HG02981 (cell line): Measurements from ENCODE around the gene ERI3.

ENCODE experiments used
- ATAC-seq: cut with Tn5 transposase; IDR thresholded peaks from one replicate; pipeline ENCODE4 v1.9.1; 2021; ENCODE audit warnings: mild to moderate bottlenecking, moderate library complexity; ENCODE audit not compliant: unreplicated experiment

Gene ERI3

DNA sequence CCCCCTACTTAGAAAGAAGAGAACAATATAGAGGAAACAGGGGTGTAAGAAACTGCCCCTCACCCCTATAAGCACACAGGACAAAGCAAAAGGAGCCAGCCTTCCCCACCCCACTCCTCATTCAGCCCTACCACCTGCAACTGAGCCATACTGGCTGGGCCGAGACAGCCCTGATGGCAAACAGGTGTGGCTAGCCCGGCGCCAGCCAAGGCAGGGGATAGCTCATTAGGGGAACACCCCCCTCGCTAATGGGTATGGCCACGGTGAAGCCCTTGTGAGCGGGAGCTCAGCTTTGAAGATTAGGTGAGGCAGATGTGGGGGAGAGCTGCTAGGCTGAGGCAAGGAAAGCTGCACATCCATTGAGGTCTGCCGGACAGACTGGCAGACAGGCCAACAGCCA lies 65.5 kb downstream of the ERI3 start:
- no peak for ATAC-seq

DNA sequence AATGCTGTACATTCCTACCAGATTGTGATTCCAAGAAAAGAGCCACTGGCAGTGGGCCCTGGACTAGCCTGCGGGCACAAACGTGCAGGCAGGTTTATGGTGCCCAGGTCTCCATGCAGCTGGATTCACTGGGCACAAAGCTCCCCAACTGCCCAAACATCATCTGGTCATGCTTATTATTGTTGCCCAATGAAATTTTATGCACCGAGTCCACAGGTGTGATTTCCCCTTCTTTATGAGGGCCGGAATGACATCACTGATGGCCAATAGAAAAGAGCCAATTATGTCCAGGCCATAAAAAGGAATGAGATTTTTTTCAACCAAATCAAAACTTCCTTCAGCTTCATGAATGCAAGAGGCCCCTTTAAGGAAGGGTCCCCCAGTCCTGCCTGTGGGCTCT lies 66.2 kb downstream of the ERI3 start:
- no peak for ATAC-seq

DNA sequence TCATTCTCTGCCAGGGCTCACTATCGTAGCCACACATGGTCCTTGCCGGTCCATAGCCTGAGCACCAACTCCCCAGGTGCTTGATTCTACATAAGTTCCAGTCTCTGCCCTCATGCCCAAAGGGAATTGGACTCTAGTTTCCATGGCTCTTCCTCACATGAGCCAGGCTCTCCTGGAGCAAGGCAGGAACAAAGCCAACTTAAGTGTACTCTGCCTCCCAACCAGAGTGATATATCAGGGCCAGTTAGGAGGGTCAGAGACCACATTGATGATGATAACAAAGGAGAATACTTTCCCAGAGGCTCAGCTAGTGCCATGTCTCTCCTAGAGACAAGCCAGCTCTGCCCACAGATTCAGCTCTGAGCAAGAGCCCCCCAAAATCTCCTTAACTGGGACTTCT lies 70.9 kb downstream of the ERI3 start:
- no peak for ATAC-seq

DNA sequence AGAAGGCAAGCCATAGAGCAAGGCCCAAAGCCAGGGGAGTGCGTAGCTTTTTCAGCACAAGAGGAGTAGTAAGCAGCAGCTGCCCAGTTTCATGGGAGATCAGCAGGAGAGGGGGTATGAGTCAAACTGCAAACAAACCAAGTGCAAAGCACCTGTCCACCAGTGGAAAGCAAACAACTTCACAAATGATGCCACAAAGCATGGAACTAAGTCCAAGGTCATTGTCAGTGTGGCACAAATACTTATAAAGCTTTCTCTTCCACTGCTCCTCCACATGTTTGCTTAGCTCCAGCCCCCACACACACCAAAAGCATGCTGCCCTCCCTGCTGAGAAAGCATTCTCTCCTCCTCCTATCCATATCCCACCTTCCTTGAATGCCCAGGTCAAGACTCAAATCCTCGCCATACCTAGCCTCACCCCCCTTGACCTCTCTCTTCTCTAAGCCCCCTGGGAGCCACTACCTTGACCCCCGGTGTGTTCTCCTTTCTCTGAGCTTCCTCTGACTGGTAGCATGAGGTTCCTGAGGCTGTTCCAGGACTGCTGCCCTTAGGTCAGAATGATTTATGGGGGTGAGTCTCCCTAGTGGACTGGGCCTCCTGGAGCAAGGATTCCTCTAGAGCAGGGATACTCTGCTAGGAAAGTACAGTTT lies 71.4 kb downstream of the ERI3 start:
- ATAC-seq = no peak

DNA sequence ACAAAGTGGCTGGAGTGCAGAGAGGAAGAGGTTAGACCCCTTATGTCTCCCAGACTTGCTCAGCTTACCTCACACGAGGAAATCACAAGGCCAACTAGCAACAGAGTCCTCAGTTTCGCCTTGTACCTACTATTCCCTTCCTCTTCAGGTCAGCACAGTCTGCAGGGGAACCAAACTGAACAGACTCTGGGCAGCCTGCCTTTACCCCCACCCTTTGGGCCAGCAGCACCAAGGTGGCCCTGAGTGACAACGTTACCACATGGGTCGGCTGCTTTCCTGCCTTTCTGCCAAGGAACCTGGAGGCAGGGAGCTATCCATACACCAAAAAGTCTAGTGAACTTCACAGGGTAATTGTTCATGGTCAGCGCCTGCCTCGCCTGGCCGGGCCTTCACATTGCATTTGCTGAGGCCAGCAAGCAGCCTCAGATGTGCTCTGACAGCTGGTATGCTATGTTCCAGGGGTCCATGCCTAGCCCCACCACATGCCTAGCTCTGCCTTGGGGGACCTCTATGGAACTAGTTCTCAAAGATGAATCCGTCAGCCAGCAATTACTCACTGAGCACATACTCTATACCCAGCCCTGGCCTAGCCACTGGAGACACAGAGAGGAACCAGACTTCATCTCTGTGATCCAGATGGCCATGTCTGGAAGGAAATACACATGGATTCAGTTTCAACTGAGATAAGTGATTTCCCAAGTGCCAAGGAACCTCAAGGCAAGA lies 72.2 kb downstream of the ERI3 start:
- ATAC-seq = no peak

DNA sequence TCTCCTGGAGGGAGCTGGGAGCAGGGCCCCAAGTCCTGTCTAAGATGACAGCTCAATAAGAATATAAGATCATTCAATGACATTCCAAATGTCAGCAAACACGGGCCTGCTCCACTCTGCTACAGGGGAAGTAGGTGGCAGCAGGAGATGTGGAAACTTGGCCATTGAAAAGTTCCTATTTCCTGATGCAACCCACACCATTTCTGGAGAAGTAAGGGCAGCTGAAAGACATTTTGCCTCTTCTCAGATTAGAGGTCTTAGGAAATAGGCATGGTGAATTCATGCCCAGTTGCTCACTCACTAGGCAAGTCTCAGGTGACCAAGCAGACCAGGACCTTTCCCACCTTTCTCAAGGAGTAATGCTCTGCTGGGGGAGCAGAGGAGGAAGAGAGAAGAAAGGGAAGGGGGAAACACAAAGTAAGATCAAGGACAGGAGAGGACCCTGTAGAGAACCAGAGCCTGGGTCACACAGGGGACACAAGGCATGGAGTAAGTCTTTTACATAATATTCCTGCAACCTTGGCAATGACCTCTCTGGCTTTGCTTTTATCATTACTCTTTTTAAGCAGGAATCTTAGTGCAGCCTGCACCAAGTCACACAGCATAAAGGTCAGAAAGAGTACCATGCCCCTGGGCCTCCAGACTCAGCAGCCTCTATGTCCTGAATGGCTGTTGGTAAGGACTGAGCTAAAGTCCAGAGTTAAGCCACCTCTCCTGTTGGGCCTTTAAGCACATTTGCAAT lies 72.9 kb downstream of the ERI3 start:
- no peak for ATAC-seq

DNA sequence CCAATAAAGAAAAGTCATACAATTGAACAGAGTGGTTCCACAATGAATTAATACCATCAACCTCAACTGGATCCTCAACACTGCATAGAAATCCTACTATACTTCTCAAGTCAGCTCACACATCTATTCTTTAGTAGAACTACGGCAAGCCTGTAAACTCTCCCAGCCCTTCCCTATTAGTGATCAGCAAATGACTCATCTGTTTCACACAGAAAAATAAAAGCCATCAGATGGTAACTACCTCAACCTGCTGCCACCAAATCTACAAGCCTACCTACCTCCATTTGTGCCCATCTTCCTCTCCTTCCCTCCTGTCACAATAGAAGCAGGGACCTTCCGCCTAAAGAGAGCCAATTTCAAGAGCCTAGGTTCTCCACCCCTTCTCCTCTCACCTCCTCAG lies 78.2 kb downstream of the ERI3 start:
- no peak for ATAC-seq

DNA sequence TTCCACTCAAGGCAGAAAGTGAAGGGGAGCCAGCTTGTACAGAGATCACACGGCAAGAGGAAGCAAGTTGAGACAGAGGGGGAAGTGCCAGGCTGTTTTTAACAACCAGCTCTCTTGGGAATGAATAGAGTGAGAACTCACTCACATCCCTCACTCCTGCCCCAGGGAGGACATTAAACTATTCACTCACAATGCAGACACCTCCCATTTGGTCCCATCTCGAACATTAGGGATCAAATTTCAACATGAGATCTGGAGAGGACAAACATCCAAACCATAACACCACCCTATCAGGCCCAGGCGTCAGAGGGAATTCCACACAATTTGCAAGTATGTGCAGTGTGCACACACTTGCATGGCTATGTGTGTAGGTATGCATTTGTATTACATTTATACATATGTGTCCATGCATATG lies 79.1 kb downstream of the ERI3 start:
- ATAC-seq = no peak

DNA sequence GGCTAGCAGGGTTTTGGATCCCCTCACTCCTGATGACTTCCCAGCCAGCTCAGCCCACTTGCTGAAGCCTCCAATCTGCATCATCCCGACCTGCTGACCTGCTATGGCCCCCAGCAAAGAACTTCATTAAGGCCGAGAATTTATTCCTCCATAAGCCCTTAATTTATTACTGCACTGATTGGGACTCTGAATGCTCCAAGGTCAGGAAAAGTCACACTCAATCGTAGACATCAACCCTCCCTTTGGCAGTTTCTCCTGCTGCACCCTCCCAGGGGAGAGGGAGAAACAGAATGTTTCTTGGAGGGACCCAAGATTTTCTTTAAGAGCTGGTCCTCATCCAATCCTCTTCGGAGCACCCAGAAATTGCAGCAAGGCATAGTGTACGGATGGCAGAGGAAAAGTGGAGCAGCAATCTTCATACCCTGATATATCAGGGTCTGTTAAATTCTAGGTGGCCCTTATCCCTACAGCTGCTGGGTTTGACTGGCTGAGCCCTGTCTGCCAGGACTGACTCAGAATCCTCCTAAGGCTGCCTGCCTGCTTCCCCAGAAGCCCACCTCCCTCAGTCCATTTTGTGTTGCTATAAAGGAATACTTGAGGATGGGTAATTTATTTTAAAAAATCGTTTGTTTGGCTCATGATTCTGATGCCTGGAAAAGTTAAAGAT lies 79.6 kb downstream of the ERI3 start:
- no peak for ATAC-seq

DNA sequence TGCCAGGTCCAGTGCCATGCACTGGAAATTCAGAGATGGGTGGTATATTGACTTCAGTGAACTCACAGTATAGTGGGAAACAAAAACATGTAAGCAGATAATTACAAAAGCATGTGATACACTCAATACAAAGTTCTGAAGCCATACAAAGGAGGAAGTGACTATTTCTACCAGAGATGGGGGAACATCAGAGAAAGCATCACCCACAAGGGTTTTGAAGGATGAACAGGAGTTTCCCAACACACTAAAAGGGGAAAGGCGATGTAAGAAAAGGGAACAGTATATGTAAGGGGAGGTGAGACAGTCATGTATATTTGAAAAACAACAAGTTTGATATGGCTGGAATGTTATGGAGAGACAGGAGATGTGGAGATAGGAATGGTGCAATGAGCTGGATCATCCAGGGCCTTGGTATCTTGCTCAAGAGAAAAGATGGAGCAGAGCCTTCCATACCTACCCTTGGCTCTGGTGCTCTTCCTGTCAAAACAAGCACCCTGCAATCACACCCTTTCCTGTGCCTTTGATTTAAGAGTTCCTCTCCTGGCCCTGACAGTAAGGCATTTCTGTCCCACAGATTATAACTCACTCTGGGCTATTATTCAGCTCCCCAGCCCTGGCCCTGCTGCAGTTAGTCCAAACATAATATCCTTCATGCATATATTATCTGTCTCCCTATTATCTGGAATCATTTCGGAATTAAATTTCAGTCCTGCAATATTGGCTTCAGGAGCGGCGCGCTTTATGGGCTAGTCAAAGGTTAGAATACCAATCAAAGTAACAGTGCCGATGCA lies 81.3 kb downstream of the ERI3 start:
- no peak for ATAC-seq

DNA sequence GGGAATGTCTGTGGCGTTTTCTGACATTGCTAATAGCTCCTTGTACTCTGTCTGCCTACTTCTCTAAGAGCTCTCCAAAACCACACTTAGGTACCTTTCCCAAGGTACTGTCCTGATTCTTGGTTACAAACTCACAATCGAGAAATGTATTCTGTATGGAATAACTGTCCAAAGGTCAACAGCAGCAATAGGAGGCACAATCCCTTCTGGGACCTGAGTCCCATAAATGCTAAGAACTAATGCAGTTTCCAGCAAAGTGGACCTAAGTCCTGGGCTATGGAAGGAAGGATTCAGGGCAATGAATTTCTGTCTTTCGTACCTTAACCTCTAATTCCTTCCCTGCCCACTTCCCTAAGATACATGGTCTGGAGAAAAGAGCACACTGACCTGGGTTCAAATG lies 82.1 kb downstream of the ERI3 start:
- no peak for ATAC-seq

DNA sequence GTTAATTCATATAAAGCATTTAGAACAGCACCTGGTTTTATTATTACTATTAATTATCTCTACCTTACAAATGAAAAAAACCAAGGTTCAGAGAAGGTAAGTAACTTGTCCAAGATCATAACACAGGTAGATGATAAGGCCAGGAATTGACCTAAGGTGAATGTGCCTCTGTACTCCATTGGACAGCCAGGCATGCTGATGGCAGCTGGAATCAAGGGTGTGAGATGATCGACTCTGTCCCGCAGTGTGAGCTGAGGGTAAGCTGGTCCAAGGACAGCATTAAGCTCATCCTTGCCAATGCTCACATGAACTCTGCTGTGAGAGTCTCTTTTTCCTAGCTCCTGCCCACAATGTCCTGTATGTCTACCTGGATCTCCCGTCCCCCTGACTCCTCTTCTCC lies 83.4 kb downstream of the ERI3 start:
- no peak for ATAC-seq

DNA sequence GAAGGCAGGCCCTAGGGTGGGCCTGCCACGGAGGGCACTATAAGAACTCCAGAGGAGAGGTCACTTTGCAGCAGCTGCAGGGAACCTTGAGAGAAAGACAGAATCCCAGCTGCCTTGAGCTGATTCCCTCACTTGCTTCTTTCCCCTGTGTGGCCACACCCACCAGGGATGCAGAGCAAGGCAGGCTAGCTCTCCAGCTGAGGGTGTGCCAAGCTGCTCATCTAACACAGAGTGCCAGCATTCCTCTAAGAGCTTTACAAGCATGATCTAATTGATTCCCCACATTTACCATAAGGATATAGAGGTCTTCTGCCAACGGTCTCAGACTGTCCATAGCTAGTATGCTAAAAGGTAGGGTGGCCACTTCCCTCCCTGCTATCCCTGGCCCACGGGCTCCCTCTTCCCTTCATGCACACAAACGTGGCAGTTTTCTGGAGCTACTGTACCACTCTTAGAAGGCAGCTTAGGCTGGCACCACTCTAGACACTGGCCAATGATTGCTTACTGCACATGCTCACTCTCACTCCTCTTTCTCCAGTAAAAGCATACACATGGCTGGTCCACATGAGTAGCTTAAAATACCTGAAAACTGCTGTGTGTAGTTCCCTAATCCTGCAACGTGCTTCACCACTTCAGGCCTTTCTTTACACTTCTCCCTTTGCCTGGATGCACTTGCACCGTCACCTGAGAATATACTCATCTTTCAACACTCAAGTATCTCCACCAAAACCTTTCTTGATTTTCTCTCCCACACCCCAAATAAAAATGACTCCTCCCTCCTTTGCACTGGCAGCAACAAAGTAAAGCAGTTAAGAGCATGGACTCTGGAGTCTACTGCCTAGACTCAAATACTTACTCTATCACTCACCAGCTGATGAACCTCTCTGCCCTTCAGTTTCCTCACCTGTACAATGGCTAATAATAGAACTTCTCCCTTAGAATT lies 84.1 kb downstream of the ERI3 start:
- no peak for ATAC-seq

DNA sequence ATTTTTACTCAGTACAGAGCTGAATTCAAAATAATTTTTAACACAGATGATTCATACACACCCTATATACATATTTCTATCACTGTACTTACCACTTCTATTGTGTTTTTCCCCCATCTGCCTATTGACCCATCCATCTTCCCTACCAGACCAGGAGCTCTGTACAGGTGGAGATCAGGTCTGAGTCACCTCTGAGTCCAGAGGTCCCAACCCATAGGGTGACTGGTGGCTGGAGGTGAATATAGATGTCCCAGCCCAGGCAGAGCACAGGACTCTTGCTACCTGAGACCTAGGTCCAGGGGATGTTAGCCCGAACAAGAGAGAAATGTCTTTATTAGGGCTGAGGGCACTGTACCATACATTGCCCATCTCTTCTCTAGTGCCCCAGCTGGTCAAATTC lies 87.0 kb downstream of the ERI3 start:
- ATAC-seq = no peak

DNA sequence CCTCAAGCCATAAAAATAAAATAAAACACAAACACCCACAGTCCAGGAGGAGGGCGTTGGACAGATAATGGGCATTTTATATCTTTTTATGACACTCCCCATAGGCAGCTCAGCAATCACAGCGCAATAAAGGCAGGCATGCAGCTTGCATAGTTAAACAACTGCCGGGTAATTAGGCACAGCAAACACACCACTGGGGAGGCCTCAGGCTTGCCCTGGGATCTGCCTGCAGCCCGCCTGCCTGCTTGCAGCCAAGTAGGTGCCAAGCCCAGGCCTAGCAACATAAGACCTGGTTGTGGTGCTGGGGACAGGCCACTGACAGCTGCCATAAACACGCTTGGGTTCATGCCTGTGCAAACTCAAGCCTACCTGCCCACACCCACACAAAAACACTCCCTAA lies 87.6 kb downstream of the ERI3 start:
- no peak for ATAC-seq

DNA sequence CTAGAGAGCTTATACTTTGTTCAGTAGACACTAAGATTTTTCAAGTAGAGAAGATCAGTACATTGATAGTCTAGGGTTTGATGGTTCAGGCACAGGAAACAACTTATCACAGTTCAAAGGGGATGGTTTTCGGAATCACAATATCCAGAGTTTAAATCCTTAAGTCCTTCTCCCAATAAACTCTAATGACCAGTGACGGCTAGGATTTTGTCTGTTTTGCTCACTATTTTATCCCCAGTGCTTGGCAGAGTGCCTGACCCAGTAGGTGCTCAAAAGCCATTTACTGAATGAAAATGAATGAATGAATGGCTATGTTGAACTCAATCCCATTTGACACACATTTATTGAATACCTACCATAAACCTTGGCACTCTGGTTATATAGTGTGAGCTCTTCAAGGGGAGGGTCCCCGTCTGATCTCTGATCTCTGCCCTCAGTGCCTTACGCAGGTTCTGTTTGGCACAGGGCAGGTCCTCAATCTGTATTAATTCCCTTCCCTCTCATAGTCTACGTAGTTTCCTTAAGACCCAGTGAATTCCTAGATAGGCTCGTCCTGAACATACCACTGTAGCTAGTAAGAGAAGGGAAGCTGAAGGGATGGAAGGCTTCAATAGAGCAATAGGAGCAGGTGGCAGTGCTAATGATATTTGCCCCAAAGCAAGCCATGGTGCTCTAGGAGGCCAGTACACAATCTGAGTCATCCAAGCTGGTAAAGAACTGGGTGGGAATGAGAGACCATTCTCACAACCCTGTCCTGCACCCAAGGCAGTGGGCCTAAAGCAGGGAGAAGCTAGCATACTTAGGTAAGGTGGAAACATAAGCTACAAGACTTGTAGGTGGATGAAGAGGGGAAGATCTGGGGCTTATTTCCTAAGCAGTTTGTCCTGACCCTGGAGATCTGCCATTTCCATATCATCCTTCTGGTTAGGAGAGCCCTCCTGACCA lies 88.4 kb downstream of the ERI3 start:
- no peak for ATAC-seq

DNA sequence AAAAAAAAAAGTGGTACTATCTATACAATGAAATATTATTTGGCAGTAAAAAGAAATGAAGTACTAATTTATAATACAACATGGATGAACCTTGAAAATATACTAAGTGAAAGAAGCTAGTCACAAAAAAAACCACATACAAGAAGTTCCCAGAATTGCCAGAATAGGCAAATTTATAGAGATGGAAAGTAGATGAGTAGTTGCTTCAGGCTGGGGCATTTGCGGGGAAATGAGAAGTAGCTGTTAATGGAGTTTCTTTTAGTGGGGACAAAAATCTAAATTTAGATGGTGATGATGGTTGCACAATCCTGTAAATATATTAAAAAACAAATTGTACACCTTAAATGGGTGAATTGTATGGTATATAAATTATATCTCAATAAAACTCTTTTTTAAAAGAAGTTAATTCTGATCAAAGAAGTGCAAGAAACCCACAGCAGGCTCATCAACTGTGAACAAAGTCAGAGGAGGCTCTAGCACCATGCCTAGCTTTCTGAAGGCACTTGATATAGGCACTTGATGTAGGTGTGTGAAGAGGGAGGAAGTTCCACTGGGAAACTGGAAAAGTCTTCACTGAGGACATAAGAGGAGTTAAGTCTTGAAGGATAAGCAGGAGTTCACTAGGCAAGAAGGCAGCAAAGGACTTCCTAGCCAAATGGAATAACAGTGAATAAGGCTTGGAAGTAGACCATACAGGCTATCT lies 89.2 kb downstream of the ERI3 start:
- ATAC-seq = no peak

DNA sequence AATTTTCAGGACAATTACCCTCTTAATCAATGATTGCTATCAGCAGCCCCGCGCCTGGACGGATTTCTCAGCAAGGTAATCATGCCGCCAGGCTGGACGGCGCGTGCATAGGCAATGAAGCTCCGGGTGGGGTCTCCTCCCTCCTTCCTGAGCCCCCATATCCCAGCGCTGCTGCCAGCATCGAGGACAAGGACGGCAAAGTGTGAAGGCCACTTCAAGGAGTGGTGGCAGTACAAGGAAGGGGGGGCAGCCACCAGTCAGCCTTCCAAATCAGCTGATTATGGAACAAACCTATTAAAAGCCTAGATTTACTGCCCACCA lies 90.6 kb downstream of the ERI3 start:
- no peak for ATAC-seq
